Central memory CD8-positive, alpha-beta T cell (primary cell): ENCODE data around the gene EHD4.

Experiments
- ATAC-seq: fragments of 150-1000 bp; cut with Tn5 transposase; replicated peaks from 2 replicates; pipeline ENCODE4 v1.10.0; 2022; ENCODE audit warnings: mild to moderate bottlenecking, moderate FRiP score, moderate number of reproducible peaks; ENCODE audit not compliant: poor library complexity, severe bottlenecking; ENCODE audit errors: extremely low read depth
- DNase-seq, 2 donors: peaks; one replicate each; pipeline ENCODE4 v3.0.0; 2021; ENCODE audit warnings: low spot score in 2 of 2
- H3K27ac Mint-ChIP-seq: one replicate; pipeline ENCODE4 v1.8.0; 2022; ENCODE audit warnings: low read depth, mild to moderate bottlenecking, moderate library complexity, mixed read lengths
- H3K27me3 Mint-ChIP-seq: one replicate; pipeline ENCODE4 v1.8.0; 2022; ENCODE audit warnings: mixed read lengths
- H3K36me3 Mint-ChIP-seq: one replicate; pipeline ENCODE4 v1.8.0; 2022; ENCODE audit warnings: mild to moderate bottlenecking, moderate library complexity, mixed read lengths; ENCODE audit not compliant: insufficient read depth
- H3K4me1 Mint-ChIP-seq: one replicate; pipeline ENCODE4 v1.8.0; 2022; ENCODE audit warnings: mixed read lengths
- H3K4me3 Mint-ChIP-seq: one replicate; pipeline ENCODE4 v1.8.0; 2022; ENCODE audit warnings: mild to moderate bottlenecking, moderate library complexity, mixed read lengths
- H3K9me3 Mint-ChIP-seq: one replicate; pipeline ENCODE4 v1.8.0; 2022; ENCODE audit warnings: mixed read lengths

Gene EHD4

DNA sequence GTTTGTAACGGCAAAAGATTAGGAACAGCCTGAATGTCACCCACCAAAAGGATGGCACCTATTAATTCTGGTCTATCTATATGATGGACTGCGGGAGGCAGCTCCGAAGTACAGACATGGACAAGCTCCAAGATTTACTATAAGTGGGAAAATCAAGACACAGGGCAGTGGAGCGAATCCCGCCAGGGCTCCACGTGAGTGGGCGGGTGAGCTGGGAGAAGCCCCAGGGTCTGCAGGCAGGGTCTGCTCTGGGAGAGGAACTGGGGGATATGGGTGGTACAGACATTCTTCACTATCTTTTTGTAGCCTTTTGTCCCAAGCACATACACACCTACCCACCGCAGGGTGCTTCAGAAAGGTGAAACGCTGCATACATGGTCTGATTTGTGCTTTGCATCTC, 40.3 kb downstream of the EHD4 start:
- no peak for ATAC-seq
- Mint-ChIP-seq H3K4me1 (peaks cover 39% of the 10 kb centered on the region), H3K4me3 (no peak overlapping the region), H3K36me3 (peaks cover 18% of the 10 kb centered on the region), H3K27me3 (no peaks in the 10 kb centered on the region), H3K9me3 (no peaks in the 10 kb centered on the region), H3K27ac (no peak overlapping the region)
- DNase-seq, result no peak

DNA sequence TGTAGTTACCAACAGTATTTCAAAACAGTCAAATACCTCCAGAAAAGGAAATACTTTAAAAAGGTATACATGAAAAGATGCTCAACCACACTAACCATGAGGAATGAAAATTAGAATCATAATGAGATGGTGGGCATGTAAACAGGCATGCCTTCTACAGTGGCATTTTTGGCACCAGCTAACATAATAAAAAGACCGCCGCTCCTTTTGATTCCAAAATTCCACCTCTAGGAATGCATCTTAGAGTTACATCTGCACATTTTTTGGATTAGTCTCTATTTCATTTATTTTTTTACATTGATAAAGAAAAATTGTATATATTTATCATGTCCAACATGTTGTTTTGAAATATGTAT, 41.5 kb downstream of the EHD4 start:
- no peak for ATAC-seq
- peaks cover 38% of the 10 kb centered on the region for H3K4me1 Mint-ChIP-seq
- peaks cover 13% of the 10 kb centered on the region for H3K36me3 Mint-ChIP-seq

DNA sequence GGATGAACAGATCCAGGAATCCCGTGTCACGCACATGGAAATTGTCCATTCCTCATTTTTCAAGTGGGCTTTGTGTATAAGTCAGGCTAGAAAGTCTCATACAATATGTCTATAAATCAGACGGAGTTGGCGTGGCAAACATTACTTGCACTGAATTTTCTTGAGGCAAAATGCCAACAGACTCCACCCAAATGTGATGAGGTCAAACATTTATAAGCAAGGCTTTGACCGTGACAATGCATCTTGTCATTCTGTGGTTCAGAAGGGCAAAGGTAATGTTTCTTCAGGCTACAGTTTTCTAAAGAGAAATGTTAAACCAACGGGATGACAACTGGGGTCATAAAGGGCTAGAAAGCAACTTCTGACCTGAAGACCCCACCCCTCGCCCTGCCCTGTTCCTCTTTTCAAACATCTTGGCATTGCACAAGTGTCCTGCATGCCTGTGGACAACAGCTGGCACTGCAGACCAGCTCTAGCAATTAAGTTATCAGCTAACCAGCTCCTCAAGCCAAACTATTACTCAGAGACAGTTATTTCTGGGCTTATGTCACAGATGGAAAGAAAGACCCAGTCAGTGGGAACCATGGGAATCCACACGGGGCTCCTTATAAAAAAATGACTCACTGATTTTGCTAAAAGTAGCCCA, 42.0 kb downstream of the EHD4 start:
- no peak for DNase-seq
- no peak overlapping the region for H3K4me3 Mint-ChIP-seq
- peaks cover 35% of the 10 kb centered on the region for H3K4me1 Mint-ChIP-seq
- no peaks in the 10 kb centered on the region for H3K9me3 Mint-ChIP-seq
- no peak overlapping the region for H3K27ac Mint-ChIP-seq
- H3K27me3 Mint-ChIP-seq, result no peaks in the 10 kb centered on the region
- H3K36me3 Mint-ChIP-seq, result peaks cover 15% of the 10 kb centered on the region
- no peak for ATAC-seq

More for the DNA sequence above, 41.5 kb downstream of the EHD4 start:
- DNase-seq, result no peak
- Mint-ChIP-seq H3K9me3 (no peaks in the 10 kb centered on the region), H3K27ac (no peak overlapping the region), H3K4me3 (no peak overlapping the region), H3K27me3 (no peaks in the 10 kb centered on the region)

DNA sequence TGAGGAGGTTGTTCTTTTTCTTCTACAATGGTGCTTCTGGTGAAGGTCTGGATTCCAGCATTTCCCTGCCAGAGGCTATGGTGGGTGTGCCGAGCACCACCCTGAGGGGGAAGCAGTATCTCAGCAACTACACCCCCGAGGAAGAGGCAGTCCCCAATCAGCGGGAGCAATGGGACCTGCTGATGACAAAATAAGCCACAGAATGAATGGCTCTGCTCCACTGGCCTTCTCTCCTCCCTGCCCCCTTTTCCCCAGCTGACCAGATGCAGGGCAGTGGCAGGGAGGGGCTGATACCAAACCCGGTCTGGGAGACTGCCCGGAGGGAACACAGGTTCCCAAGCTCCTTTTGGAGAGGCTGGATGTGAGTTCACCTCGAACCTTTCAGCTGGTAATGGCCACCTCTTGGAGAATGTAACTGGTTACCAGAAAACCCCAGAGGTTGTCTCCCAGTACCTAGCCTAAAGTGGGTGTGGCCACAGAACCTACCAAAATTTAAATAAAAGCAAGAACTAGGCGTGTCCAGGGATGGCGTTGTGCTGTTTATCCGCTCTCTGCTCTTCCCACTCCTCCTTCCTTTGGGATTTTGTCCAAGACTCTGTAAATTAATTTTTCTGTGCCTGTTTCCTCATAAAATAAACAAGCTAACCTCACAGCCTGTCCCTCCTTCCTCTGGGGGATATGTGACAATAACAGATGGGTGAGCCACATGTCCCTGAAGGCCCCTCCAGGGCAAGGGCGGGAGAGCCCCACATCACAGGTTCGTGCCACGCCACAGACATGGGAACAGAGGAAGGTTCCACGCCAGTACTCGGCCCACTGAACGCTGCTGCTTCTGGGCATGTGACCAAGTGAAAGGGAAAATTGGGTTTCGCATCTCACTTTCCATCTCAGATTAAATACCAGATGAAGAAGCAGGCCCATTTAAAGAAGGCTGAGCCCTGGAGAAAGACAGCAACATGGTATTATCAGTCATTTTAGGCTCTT, 43.4 kb downstream of the EHD4 start:
- Mint-ChIP-seq H3K36me3 (peaks cover 11% of the 10 kb centered on the region), H3K27me3 (no peaks in the 10 kb centered on the region), H3K4me1 (peaks cover 21% of the 10 kb centered on the region), H3K9me3 (no peaks in the 10 kb centered on the region), H3K4me3 (no peak overlapping the region), H3K27ac (no peak overlapping the region)
- ATAC-seq (no peak), DNase-seq (no peak)

DNA sequence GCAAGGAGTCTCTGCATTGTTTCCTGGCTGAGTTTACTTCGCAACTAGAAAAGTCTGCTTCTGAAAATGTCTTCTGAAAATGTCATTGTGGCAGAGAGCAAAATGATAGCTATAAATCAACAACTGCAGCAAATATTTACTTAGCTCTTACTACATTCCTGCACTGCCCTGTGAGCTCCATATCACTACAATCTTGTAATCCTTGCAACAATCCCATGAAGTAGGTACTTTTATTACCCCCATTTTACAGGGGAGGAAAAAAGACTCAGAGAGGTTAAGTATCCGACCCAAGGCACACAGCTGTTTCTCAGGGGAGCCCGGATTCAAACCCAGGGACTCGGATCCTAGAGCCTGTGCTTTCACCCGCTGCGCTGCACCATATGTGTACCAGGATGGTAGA, 44.3 kb downstream of the EHD4 start:
- ATAC-seq (no peak), DNase-seq (no peak)
- no peaks in the 10 kb centered on the region for H3K9me3 Mint-ChIP-seq
- peaks cover 16% of the 10 kb centered on the region for H3K4me1 Mint-ChIP-seq
- H3K36me3 Mint-ChIP-seq, result peaks cover 8% of the 10 kb centered on the region
- H3K27ac Mint-ChIP-seq, result no peak overlapping the region
- no peaks in the 10 kb centered on the region for H3K27me3 Mint-ChIP-seq
- no peak overlapping the region for H3K4me3 Mint-ChIP-seq

DNA sequence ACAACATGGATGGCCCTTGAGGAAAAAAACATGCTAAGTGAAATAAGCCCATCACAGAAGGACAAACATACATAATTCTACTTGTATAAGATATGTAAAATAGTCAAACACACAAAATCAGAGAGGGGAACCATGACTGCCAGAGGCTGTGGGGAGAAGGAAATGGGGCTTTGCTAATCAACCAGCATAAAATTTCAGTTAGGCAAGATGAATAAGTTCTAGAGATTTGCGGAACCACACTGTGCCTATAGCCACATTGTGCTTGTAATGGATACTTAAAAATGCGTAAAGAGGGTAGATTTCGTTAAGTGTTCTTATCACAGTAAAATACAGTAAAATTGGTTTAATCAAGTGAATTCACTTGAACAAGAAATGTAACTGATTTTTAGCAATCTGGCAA, 44.8 kb downstream of the EHD4 start:
- H3K36me3 Mint-ChIP-seq, result peaks cover 8% of the 10 kb centered on the region
- H3K4me3 Mint-ChIP-seq, result no peak overlapping the region
- no peaks in the 10 kb centered on the region for H3K9me3 Mint-ChIP-seq
- peaks cover 13% of the 10 kb centered on the region for H3K4me1 Mint-ChIP-seq
- H3K27me3 Mint-ChIP-seq, result no peaks in the 10 kb centered on the region
- DNase-seq, result no peak
- ATAC-seq, result no peak
- no peak overlapping the region for H3K27ac Mint-ChIP-seq

DNA sequence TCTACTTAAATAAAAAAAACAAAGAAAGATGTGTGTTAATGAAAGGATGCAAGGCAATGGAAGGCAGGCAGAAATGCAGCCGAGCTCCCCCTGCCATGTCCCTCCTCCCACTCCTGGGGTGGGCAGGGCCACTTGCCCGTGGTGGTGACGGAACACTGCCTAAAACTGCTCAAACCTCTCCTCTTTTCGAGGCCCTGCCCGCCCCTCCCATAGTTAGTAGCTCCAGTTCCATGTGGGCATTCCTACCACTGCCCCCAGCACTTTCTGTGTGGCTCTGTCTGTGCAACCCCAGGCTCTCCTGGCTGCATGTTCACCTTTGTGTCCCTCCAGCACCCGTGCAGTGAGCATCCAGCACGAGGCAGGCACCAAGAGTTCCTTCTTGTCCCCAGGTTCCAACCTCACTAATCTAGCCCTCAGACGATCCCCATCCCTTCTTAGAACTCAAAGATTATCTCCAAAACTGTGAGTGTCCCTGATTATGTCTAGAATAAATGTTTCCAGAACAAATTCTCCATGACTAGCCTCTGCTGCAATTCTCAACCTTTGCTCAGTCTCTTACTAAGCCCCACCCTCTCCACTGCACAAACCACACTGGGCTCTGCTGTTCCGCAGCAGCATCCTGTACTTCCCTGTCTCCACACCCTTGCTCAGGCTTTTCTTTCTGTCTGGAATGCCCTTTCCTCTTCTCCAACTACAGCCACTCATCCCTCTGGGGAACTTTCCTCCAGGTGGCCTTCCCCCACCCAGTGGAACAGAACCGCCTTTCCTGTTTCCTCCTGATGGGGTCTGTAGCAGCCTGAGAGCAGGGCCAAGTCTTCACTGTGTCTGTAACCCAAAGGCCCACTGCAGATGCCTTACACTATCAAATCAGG, 45.9 kb downstream of the EHD4 start:
- Mint-ChIP-seq H3K27ac (peak overlapping the region; percentile 32), H3K4me1 (peaks cover 13% of the 10 kb centered on the region), H3K36me3 (peaks cover 8% of the 10 kb centered on the region), H3K9me3 (no peaks in the 10 kb centered on the region), H3K27me3 (no peaks in the 10 kb centered on the region), H3K4me3 (peak overlapping the region; percentile 2)
- ATAC-seq (no peak), DNase-seq (no peak)

DNA sequence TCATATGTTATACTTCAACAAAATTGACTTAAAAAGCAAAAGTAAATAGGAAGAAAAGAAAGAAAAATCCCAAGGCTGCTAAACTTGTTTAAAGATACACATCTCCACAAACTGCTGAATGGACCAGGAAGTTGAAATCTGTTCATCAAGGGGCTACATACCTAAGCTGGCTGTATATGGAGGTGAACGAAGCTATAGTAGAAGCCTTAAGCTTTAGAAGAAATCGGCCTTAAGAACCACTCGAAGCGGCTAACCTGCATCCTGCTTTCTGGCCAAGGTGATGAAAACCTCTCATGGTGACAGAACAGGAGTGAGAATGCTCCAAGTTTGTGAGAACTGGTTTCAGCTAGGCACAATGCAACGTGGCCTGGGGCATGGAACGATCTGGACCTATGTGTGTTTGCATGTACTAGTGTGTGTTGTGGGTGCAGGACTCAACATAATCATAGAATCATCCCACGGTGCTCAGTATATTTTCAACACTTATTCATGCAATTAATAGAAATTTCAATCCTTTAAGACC, 47.2 kb downstream of the EHD4 start:
- ATAC-seq, result no peak
- Mint-ChIP-seq H3K36me3 (peaks cover 13% of the 10 kb centered on the region), H3K4me1 (peaks cover 13% of the 10 kb centered on the region), H3K27me3 (no peaks in the 10 kb centered on the region), H3K9me3 (no peaks in the 10 kb centered on the region), H3K4me3 (no peak overlapping the region), H3K27ac (no peak overlapping the region)
- DNase-seq, result no peak

DNA sequence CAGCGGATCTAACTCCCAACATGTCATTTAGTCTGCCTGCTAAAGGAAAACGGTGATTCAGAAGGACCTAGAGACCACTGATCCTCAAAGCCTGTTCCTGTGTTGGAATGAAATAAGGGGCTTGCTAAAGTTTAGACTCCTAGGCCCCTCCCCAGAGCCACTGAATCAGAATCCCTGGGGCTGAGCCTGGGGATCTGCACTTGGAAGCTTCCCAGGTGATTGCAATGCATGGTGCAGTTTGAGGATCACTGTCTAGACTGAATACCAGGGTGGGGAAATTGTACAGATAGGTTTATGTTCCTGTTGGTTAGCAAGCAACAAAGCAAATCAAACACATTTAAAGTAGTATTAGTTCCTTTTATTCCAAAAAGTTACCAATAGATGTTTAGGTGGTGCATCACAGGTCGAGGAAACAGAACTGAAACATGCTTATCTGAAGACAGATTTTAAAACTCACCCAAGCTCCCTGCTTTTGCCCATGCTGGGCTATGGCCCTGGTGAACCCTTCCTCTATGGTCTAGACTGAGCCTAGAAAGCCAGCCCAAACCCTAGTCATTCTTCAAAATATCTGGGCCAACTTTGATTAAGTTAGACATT, 48.9 kb downstream of the EHD4 start:
- DNase-seq (no peak), ATAC-seq (no peak)
- Mint-ChIP-seq H3K27me3 (no peaks in the 10 kb centered on the region), H3K4me1 (peaks cover 13% of the 10 kb centered on the region), H3K4me3 (no peak overlapping the region), H3K27ac (no peak overlapping the region), H3K36me3 (peaks cover 13% of the 10 kb centered on the region), H3K9me3 (no peaks in the 10 kb centered on the region)

DNA sequence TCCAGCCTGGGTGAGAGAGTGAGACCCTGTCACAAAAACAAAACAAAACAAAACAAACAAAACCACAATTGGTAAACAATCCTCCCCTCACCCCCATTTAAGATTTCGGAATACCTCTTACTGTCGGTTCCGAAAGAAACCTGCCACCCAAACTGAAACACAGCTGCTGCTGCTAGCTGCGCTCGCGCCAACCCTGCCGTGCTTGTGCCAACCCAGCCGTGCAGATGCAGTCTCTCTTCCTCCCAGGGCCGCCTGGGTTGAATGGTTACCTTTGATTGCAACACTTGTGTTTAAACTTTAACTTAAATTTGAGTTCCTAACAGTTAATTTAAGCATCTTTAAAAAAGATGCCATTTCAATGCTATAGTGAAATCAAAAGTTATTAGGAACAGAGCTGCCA, 50.0 kb downstream of the EHD4 start:
- DNase-seq, result no peak
- Mint-ChIP-seq H3K4me3 (no peak overlapping the region), H3K9me3 (no peaks in the 10 kb centered on the region), H3K4me1 (peaks cover 13% of the 10 kb centered on the region), H3K27ac (no peak overlapping the region), H3K27me3 (no peaks in the 10 kb centered on the region), H3K36me3 (peaks cover 17% of the 10 kb centered on the region)
- no peak for ATAC-seq

DNA sequence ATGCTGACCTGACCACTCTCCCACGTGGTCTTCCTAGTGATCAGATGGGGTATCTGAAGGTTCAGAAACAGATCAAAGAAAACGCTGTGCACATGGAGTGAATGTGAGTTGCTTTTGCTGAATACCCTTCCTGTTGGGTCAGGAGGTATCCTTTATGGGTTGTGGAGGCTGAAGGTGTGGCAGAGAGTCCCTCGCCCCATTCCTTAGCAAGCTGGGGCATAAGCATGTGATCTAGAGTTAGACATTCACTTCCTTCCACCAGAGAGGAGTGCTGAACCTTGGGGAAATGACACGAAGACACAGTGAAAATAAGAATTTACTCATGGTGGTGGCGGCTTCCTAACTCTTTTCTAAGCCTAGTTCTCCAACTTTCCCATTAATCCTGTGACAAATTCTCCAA, 50.7 kb downstream of the EHD4 start:
- peaks cover 10% of the 10 kb centered on the region for H3K4me1 Mint-ChIP-seq
- H3K9me3 Mint-ChIP-seq, result no peaks in the 10 kb centered on the region
- no peaks in the 10 kb centered on the region for H3K27me3 Mint-ChIP-seq
- peaks cover 15% of the 10 kb centered on the region for H3K36me3 Mint-ChIP-seq
- ATAC-seq (no peak), DNase-seq (no peak)
- no peak overlapping the region for H3K4me3 Mint-ChIP-seq
- H3K27ac Mint-ChIP-seq, result no peak overlapping the region

DNA sequence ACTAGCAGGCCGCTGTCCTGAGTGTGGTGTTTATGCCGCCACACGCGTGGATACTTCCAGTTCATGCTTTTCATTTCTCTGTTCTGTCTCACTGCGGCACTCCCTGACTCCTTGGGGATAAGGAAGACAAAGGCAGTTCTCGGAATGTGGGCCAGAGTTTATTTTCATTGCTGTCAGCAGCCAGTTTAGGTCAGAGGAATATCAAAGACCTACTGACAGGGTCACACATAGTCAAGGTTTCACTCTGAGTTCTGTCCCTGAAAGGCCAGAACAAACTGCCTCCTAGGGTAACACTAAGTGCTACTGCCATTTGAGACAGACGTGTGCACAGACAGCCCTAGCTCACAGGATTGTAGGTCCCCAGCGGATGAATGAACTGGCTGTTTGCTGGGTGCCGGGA, 51.2 kb downstream of the EHD4 start:
- Mint-ChIP-seq H3K27ac (no peak overlapping the region), H3K36me3 (peaks cover 18% of the 10 kb centered on the region), H3K4me1 (peaks cover 5% of the 10 kb centered on the region), H3K9me3 (no peaks in the 10 kb centered on the region), H3K27me3 (no peaks in the 10 kb centered on the region), H3K4me3 (no peak overlapping the region)
- no peak for ATAC-seq
- DNase-seq, result no peak
